IPS-NIHi7 (cell line): ENCODE data around the gene DLG4.
"Not testable (repeated sequence)": the region's sequence is repeated elsewhere in the genome, so short reads cannot be mapped to it uniquely, and the experiment has no call there.

Source experiments
- DNase-seq: peaks from one replicate; pipeline ENCODE4 v3.0.0; 2012; ENCODE audit warnings: mixed read lengths; ENCODE audit errors: extremely low spot score

Gene DLG4

GRCh38 chr17:7249214-7249613, 29.6 kb upstream of the DLG4 start:
- no peak for DNase-seq

DNA sequence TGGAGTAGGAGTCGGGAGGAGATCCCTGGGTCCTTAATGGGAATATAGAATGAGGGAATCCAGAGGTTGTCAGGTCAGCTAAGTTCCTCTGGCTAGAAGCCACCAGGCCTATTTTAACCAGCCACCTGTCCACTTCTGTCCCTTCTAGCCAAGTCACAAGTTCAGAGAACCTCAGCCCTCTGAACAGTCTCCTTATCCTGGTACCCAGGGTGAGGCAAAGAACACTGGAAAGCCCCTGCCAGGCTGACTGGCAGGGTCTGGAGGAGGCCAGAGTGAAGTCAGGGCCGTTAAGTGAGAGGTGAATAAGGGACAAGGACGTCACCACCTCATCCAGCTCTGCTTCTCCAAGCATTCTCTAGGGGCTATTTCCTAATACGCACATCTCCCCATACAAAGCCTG, 29.2 kb upstream of the DLG4 start:
- no peak for DNase-seq

DNA sequence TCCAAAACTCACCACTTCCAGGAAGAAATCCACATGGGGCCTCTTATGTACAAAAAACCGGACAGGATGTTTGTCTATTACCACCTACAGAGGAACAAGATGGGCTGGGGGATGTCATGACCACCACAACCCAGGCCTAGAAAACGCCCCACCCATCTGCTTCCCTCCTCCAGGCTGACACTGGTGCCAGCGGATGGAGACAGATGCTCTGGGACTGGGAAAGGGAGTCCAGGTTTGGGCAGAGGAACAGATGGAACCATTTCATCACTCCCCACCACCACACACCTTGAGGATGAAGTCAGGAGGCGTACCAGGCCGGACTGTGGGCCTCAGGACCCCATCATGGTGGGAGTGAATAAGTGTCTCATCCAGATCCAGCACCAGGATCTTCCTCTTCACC, 27.1 kb upstream of the DLG4 start:
- DNase-seq, result no peak

- not testable (repeated sequence) for DNase-seq
Observed at GRCh38 chr17:7243838-7244237, 24.2 kb upstream of the DLG4 start.

DNA sequence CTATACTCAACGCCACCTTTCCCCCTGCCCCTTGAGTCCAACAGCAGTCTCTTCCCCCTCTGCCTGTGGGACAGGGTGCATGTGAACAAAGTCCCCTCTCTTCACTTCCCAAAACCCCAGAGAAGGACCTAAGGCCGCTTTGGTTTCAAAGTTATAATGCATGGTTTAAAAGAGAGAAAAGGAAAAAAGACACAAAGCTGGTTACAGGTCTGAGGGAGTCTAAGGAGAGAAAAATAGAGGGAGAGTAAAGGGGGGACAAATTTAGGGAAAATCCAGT, 23.8 kb upstream of the DLG4 start:
- no peak for DNase-seq

DNA sequence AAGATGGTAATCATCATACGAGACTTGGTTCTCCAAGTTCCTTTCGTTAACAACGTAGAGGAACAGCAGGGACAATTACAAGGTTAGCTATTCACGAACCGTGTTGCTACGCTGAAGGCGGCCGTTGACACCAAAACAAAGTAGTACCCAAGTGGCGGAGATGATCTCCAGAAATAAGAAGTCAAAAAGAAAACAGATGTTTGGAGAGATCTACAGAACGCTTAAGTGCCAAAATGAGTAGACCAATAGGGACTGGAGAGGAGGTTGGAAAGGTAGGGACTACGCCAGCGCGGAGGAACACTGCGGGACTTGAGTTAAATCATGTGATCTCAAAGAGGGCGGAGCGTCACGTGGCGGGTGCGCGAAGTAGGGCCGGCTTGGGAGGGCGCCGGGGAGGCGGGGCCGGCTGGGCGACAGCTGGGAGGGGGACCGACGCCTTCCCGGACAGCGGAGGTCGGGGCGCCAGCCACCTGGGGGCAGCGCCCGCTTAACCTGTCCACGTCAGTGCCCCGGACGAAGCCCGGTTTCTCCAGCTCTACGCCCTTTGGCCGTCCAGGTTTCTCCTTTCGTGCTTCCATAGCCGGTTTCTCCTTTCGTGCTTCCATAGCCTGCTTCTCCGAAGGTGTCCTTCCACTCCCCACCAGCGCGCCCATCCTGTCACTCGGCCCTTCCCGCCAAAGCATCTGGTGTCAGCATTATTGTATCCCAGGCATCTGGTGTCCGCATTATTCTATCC, 23.2 kb upstream of the DLG4 start:
- peak; percentile 86 for DNase-seq

DNA sequence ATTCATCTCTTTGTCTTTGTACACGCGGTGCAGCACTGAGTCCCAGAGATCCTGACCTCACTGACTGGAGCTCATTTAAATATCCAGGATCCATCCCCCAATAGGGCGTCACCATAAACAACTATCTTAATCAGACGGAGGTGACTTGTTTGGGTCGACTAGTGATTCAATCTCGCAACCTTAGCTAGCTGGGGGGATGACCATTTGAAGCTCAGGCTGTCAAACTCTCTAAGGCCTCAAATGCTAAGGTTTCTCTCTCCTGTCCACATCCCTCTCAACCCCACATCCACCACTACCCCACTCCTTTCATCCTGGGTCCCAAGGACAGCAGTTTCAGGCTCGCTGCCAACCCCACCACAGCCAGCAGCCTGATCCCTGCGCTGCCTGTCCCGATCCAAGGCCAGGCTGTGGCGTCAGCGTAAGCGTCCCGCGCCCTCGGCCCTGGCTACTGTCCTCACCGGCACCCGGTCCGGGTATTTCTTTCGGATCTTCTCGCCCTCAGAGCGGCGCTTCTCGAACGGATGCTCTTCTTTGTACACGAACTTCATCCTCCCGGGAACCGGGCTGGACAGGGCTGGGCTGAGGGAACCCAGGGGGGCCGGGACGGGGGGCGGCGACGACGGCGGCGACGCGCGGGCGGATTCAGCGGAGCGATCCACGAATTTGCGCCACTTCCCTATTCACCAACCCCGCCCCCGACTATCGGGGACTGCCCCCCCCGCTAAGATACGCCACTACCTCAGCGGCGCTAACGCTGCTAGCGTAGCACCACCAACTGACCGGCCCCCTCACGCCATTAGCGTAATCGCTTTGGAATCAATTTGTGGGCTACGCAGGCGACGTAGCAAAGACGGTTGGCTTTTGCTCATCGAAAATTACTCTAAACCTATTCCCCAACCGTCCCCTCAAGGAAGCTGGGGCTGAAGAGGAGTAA, 22.4 kb upstream of the DLG4 start, which contains the start of gene GABARAP:
Gene GABARAP (minus strand): TSS at position 667 of the 934 bp plus-strand sequence. CDS start 119 bp downstream, at position 548.
- peak; percentile 65 for DNase-seq

GRCh38 chr17:7241090-7241733, 21.6 kb upstream of the DLG4 start:
- DNase-seq, result no peak

- no peak for DNase-seq
Observed at GRCh38 chr17:7240375-7240774, 20.7 kb upstream of the DLG4 start.

GRCh38 chr17:7239091-7240027, 19.7 kb upstream of the DLG4 start, which contains the start of gene PHF23:
TSS of gene PHF23 (minus strand) at chr17:7239457. CDS start at chr17:7239279, 178 bp downstream.
- peak; percentile 93 for DNase-seq

DNA sequence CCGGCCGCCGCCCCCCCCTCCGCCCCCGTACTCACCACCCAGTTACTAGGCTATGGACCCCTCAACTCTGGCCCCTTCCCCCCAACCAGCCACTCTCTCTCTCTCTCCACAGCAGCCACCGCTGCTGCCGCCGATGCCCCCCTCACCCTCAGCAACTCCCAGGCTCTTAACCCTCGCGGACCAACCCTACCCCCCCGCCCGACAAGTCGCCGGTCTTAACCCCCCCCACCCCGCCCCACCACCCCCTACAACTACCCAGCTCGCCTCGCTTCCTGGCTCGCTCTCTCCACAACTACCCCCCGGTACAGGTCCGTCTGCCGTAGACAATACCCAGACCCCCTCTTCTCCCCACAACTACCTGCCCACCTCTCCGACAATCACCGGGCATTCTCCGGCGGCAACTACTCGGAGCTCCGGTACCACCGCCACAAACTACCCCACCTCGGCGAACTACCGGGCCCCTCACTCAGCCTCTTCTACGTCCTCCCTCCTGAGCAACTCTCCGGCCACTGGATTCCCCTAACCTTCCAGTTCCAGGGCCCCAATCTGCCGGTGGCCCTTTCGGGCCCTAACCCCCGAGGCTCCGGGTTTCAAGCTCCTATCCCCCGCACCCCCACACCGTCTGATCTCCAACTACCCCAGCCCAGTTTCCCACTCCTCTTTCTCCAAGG, 18.9 kb upstream of the DLG4 start:
- peak; percentile 22 for DNase-seq

DNA sequence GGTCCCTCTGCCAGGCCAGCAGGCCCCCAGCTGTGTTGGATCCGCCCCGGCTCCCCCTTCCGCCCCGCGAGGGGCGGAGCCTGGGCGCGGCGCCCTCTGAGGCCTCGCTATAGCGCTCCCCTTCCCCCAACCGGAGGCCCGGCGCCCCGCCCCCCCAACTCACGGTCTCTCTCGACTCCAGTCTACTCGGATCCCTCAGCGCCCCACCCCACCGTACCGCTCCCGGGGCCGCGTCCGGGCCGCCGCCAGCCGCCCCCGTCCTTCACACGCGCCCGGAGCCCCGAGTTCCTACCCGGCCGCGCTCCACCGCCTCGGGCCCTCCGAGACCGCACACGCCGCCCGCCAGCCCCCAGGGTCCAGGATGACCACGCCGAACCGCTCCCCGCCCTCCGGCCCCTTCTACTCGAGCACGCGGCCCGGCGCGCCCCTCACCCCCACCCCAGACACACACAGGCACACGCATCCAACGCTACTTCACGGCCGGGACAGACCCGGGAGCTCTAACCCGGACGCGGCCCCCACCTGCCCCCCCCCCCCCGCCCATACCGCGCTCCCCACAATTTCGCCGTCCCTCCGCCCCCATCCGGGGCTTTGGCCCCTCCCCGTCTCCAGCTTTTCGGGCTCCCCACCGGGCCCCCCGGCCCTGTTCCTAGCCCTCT, 18.3 kb upstream of the DLG4 start:
- DNase-seq, result peak; percentile 79

DNA sequence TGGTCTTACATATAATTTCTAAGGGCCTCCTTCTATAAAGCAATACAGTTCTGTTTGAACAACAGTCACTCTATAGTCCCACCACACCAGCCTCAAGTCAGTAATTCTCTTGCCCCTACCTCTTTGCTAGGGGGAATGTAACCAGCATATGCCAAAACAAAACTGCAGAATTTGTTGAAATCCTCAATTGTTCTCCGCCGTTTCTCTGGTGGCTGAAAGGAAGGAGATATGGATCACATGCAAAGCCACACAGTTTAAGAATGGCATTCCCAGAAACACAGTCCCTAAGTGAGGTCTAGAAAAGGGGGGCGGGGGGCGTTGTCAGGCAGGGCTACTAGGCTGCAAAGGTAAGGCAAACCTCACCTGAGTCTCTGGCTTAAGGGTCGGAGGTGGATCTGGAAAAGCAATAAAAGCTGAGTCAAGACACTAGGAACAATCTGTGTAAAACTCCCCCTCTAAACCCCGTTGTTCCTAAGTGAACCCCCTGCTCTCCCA, 17.7 kb upstream of the DLG4 start:
- DNase-seq, result no peak

- no peak for DNase-seq
Observed at GRCh38 chr17:7236808-7237207, 17.2 kb upstream of the DLG4 start.

DNA sequence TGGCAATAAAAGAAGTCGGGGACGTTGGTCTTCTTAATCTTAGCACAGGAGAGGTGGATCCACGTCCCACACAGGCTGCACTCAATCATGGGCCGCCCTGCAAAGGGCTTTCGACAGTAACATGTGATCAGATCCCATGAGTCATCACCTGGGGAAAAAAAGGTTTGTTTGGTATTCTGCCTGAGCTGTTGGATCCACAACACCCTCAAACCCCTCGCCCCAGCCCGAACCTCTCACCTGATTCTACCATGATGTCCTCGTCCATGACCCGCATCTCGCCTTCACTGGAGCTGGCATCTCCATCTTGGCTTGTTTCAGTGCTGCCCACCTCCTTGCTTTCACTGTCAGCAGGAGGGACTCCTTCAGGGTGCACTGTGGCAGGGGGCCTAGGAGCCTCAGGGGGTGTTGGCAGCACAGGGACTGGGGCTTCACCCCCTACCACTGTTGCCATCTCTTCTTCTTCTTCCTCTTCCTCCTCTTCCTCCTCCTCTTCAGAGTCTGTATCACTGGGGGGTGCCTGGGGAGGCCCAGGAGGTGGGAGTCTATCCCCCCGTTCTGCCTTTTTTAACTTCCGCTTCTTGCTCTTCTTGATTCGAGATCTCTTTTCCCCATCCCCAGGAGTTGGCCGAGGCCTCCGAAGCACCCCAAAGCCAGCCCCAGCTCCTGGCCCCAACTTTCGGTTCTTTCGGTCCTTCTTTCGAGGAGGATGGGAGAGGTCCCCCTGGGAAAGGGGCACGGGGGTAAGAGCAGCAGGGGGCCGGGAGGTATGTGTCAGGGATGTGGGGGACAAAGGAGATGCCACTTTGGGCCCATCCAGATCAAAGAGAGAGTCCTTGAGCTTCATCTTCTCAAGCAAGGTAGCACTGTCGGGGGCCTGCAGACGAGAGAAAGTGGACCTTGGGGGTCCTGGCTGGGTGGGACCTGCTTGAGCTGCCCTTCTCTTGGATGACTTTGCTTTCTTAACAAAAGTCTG, 16.3 kb upstream of the DLG4 start:
- no peak for DNase-seq

DNA sequence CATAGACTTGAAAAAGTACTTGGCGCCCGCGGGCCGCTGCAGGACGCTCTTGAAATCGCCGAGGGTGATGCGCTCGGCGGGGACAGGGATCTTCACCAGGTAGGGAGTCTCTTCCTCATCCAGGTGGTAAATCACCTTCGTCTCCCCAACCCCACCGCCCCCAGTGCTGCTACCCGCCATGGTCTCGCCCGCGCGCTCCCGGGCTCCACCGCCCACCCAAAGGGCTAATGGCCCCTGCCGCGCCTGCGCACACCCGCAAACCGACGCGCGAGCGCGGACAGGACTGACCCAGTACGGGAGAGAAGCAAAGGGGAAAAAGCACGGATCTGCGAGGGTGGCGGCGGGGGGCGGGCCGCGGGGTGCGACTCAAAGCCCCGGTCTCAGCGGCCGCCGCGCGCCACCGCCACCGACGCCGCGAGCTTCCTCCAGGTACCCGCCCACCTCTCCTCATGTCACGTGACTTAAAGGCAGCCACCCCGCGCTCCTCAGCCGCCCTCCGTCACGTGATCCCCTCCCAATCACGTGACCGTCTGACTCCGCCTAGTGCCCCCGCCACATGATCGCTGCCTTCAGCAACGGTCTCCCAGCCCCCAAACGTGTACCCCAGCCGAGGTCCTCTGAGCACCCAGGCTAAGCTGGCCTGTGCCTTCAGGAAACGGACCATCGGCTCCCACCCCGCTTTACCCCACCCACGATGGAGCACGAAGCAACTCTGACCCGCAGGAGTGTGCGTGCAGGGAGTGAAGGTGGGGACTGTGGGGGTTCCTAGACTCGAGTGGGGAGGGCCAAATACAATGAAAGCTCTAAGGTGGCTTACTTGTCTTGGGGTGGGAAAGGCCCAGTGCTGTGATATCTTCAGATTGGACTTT, 14.7 kb upstream of the DLG4 start, which contains the start of gene DVL2:
Gene DVL2 (minus strand): TSS at position 435 of the 869 bp plus-strand sequence. CDS start 255 bp downstream, at position 180.
- peak; percentile 88 for DNase-seq

- DNase-seq, result no peak
Observed at GRCh38 chr17:7233701-7234082, 14.1 kb upstream of the DLG4 start.

- DNase-seq, result no peak
Observed at GRCh38 chr17:7232114-7232513, 12.5 kb upstream of the DLG4 start.
